SW 1271 (cell line): ENCODE data around the gene RUNX2.

Source experiments
- DNase-seq, 2 experiments: peaks; one replicate each; lab custom pipeline; 2025; lab: John Stamatoyannopoulos, UW

The RUNX2 gene

GRCh38 chr6:45483501-45483900, 155.4 kb downstream of the RUNX2 start:
- DNase-seq = no peak

GRCh38 chr6:45486736-45487135, 158.6 kb downstream of the RUNX2 start:
- DNase-seq = no peak

- no peak for DNase-seq
These were observed 159.5 kb downstream of the RUNX2 start for GRCh38 chr6:45487645-45488044.

- DNase-seq = no peak
These were observed 160.1 kb downstream of the RUNX2 start for GRCh38 chr6:45488269-45488668.

- no peak for DNase-seq
These were observed 160.8 kb downstream of the RUNX2 start for GRCh38 chr6:45488889-45489288.

- DNase-seq = no peak
These were observed 163.1 kb downstream of the RUNX2 start for GRCh38 chr6:45491048-45491735.

GRCh38 chr6:45491874-45492273, 163.7 kb downstream of the RUNX2 start:
- no peak for DNase-seq

GRCh38 chr6:45493761-45494160, 165.6 kb downstream of the RUNX2 start:
- no peak for DNase-seq

- DNase-seq = no peak
These were observed 166.4 kb downstream of the RUNX2 start for GRCh38 chr6:45494416-45495135.

- no peak for DNase-seq
These were observed 167.4 kb downstream of the RUNX2 start for GRCh38 chr6:45495429-45496084.

GRCh38 chr6:45496085-45496433, 167.9 kb downstream of the RUNX2 start:
- DNase-seq = no peak

GRCh38 chr6:45498591-45498990, 170.5 kb downstream of the RUNX2 start:
- DNase-seq = no peak

GRCh38 chr6:45500924-45501816, 173.0 kb downstream of the RUNX2 start:
- DNase-seq = no peak

GRCh38 chr6:45502456-45502855, 174.3 kb downstream of the RUNX2 start:
- DNase-seq = no peak

- peak in 1 of 2 experiments; percentile 7 for DNase-seq
These were observed 176.8 kb downstream of the RUNX2 start for GRCh38 chr6:45504947-45505346.

GRCh38 chr6:45505470-45505869, 177.3 kb downstream of the RUNX2 start:
- DNase-seq = no peak

GRCh38 chr6:45507186-45507585, 179.1 kb downstream of the RUNX2 start:
- DNase-seq = no peak

GRCh38 chr6:45509426-45509825, 181.3 kb downstream of the RUNX2 start:
- no peak for DNase-seq

- no peak for DNase-seq
These were observed 184.6 kb downstream of the RUNX2 start for GRCh38 chr6:45512717-45513116.

- DNase-seq = no peak
These were observed 185.1 kb downstream of the RUNX2 start for GRCh38 chr6:45513213-45513618.

GRCh38 chr6:45513843-45514242, 185.7 kb downstream of the RUNX2 start:
- no peak for DNase-seq
